IMR-90 (cell line): ENCODE measurements around the gene C5. TPM values are rescaled to one million over a fixed set of nuclear protein-coding genes. Genes with fewer than 3 reads are reported as not detected.

ENCODE experiments used
- ATAC-seq: fragments of 200-7000 bp; cut with Tn5 transposase; 2 replicates; pipeline ENCODE4 v1.9.1; 2020; ENCODE audit warnings: low read depth, mild to moderate bottlenecking, moderate library complexity
- BruUV-seq: library from RNA; stranded (reverse); fragments of 400-500 nt; replicated peaks from 2 replicates; lab custom pipeline; 2021; lab: Mats Ljungman, UMichigan
- CTCF ChIA-PET: fragments of 300-600 bp; formaldehyde crosslinking; extraction: SDS; loops from one replicate; lab custom pipeline; 2021; ENCODE audit warnings: antibody characterized with exemption; lab: Yijun Ruan, JAX
- POLR2A ChIA-PET: fragments of 300-600 bp; sonication (Branson Sonifier 250); formaldehyde crosslinking; loops from one replicate; lab custom pipeline; 2022; ENCODE audit warnings: antibody characterized with exemption; ENCODE audit not compliant: unreplicated experiment; lab: Charles Lee
- DNase-seq: peaks from one replicate; pipeline ENCODE4 v3.0.0; 2013
- H2AFZ ChIP-seq: replicated peaks from 2 replicates; pipeline ENCODE3; 2013; ENCODE audit warnings: low read length, mild to moderate bottlenecking; ENCODE audit not compliant: poor library complexity
- H2AK5ac ChIP-seq: 2 replicates; pipeline ENCODE4 v1.6.1; 2013; ENCODE audit warnings: low read depth, low read length, inconsistent platforms
- H2AK9ac ChIP-seq: replicated peaks from 2 replicates; pipeline ENCODE3; 2013; ENCODE audit warnings: mild to moderate bottlenecking, low read depth, low read length, moderate library complexity; ENCODE audit not compliant: poor library complexity
- H2BK120ac ChIP-seq: 2 replicates; pipeline ENCODE4 v1.6.1; 2013; ENCODE audit warnings: low read depth, low read length, inconsistent platforms
- H2BK15ac ChIP-seq: 3 replicates; pipeline ENCODE4 v1.6.1; 2013; ENCODE audit warnings: low read depth, low read length, inconsistent platforms
- H2BK20ac ChIP-seq: 2 replicates; pipeline ENCODE4 v1.6.1; 2013; ENCODE audit warnings: low read depth, mild to moderate bottlenecking, inconsistent platforms, low read length, moderate library complexity
- H2BK5ac ChIP-seq: 2 replicates; pipeline ENCODE4 v1.6.1; 2013; ENCODE audit warnings: mild to moderate bottlenecking, low read depth, low read length, inconsistent platforms; ENCODE audit not compliant: poor library complexity, severe bottlenecking
- H3K14ac ChIP-seq: replicated peaks from 2 replicates; pipeline ENCODE4 v1.6.1; 2013; ENCODE audit warnings: low read depth, low read length, inconsistent platforms
- H3K18ac ChIP-seq: 2 replicates; pipeline ENCODE4 v1.6.1; 2013; ENCODE audit warnings: low read depth, low read length, control low read depth
- H3K23ac ChIP-seq: 2 replicates; pipeline ENCODE4 v1.6.1; 2013; ENCODE audit warnings: low read depth, low read length, inconsistent platforms
- H3K27ac ChIP-seq: 2 replicates; pipeline ENCODE4 v1.5.1; 2013; ENCODE audit warnings: mild to moderate bottlenecking, control low read depth, low read length; ENCODE audit not compliant: insufficient read depth
- H3K27me3 ChIP-seq: 2 replicates; pipeline ENCODE4 v1.6.1; 2013; ENCODE audit warnings: low read length; ENCODE audit not compliant: control insufficient read depth, insufficient read depth
- H3K36me3 ChIP-seq: 2 replicates; pipeline ENCODE4 v1.6.1; 2013; ENCODE audit warnings: low read length, mixed read lengths; ENCODE audit not compliant: control insufficient read depth, insufficient read depth
- H3K4ac ChIP-seq: 2 replicates; pipeline ENCODE4 v1.6.1; 2013; ENCODE audit warnings: low read depth, low read length, inconsistent platforms
- H3K4me1 ChIP-seq: 2 replicates; pipeline ENCODE4 v1.6.1; 2013; ENCODE audit warnings: low read length, mixed read lengths; ENCODE audit not compliant: control insufficient read depth, insufficient read depth
- H3K4me2 ChIP-seq: 2 replicates; pipeline ENCODE4 v1.6.1; 2013; ENCODE audit warnings: low read depth, mild to moderate bottlenecking, control low read depth, low read length, moderate library complexity
- H3K4me3 ChIP-seq: 2 replicates; pipeline ENCODE4 v1.5.1; 2013; ENCODE audit warnings: low read depth, mild to moderate bottlenecking, control low read depth, low read length, moderate library complexity; ENCODE audit not compliant: insufficient read depth
- H3K56ac ChIP-seq: 2 replicates; pipeline ENCODE4 v1.6.1; 2013; ENCODE audit warnings: low read length, inconsistent platforms; ENCODE audit not compliant: insufficient read depth; ENCODE audit errors: extremely low read depth
- H3K79me1 ChIP-seq, 2 experiments: 2 replicates each; pipeline ENCODE4 v1.6.1; 2013; ENCODE audit warnings: low read length in 2 of 2, inconsistent platforms in 1 of 2, low read depth in 1 of 2
- H3K9ac ChIP-seq: 2 replicates; pipeline ENCODE4 v1.6.1; 2013; ENCODE audit warnings: low read depth, low read length, control low read depth
- H3K9me1 ChIP-seq: 2 replicates; pipeline ENCODE4 v1.6.1; 2013; ENCODE audit warnings: low read length, inconsistent platforms; ENCODE audit not compliant: insufficient read depth
- H3K9me3 ChIP-seq: 2 replicates; pipeline ENCODE4 v1.6.1; 2013; ENCODE audit warnings: low read length; ENCODE audit not compliant: control insufficient read depth, insufficient read depth
- H4K20me1 ChIP-seq: 2 replicates; pipeline ENCODE4 v1.6.1; 2013; ENCODE audit warnings: low read length, inconsistent platforms; ENCODE audit not compliant: insufficient read depth
- H4K5ac ChIP-seq: 2 replicates; pipeline ENCODE4 v1.6.1; 2013; ENCODE audit warnings: mild to moderate bottlenecking, low read depth, low read length, control low read depth
- H4K8ac ChIP-seq, 2 experiments: 2 replicates each; pipeline ENCODE4 v1.6.1; 2013; ENCODE audit warnings: low read depth in 2 of 2, low read length in 2 of 2, control low read depth in 1 of 2, inconsistent platforms in 1 of 2
- H4K91ac ChIP-seq: 2 replicates; pipeline ENCODE4 v1.6.1; 2013; ENCODE audit warnings: low read depth, low read length, inconsistent platforms; ENCODE audit not compliant: insufficient read depth
- MAZ ChIP-seq: IDR thresholded peaks from 2 replicates; pipeline ENCODE4 v1.6.1; 2012; ENCODE audit warnings: low read depth, mild to moderate bottlenecking, low read length, improper control_type of control experiment, moderate library complexity, borderline replicate concordance
- RAD21 ChIP-seq: IDR thresholded peaks from 2 replicates; pipeline ENCODE4 v1.6.1; 2012; ENCODE audit warnings: low read length, improper control_type of control experiment
- RFX5 ChIP-seq: IDR thresholded peaks from 2 replicates; pipeline ENCODE4 v1.8.0; 2012; ENCODE audit warnings: low read depth, mild to moderate bottlenecking, low read length, moderate library complexity
- WGBS, 2 experiments: methylation state at CpG; one replicate each; pipeline versions ENCODE4 v1.1.5 to v1.1.7; 2013; ENCODE audit warnings: missing lambda C conversion rate in 2 of 2; ENCODE audit not compliant: insufficient read length in 1 of 2; ENCODE audit errors: extremely low coverage in 2 of 2; 5-methylcytosine and 5-hydroxymethylcytosine counted together
- dilution Hi-C: fragments of 300-500 bp; cut with HindIII; formaldehyde crosslinking; loops from one replicate; pipeline ENCODE4 v1.14.3; 2018; ENCODE audit warnings: low sequenced_read_pairs; ENCODE audit not compliant: unreplicated experiment
- in situ Hi-C: fragments of 300-500 bp; cut with MboI; formaldehyde crosslinking; loops from 3 replicates; pipeline ENCODE4 v1.14.3; 2019; ENCODE audit warnings: low sequenced_read_pairs, inconsistent platforms, mixed read lengths
- intact Hi-C: fragments of 100-400 bp; cut with micrococcal nuclease; formaldehyde crosslinking; loops from 2 replicates; pipeline ENCODE4 v1.10.0; 2022
- polyA plus RNA-seq, 3 experiments: library from polyadenylated mRNA; depleted of rRNA; stranded (reverse); fragments of >200 nt; gene quantifications; 2 replicates each; pipeline ENCODE4 v1.2.3, GENCODE V29; 2012; ENCODE audit warnings: low replicate concordance in 1 of 3
- total RNA-seq: library from RNA; depleted of rRNA; stranded (reverse); fragments of >200 nt; gene quantifications from 2 replicates; pipeline ENCODE4 v1.2.3, GENCODE V29; 2012

The C5 gene
- total and polyA plus RNA-seq, 2 of the 4 experiments (the other 2 are of a cell fraction): 1.5 to 2.3 TPM

GRCh38 chr9:120998111-120998510 lies 52.0 kb downstream of the C5 start:
- no peak overlapping the region for H4K91ac ChIP-seq
- no CpG with 5 or more reads among the region's 2 CpGs for WGBS, 2 experiments
- H2BK20ac ChIP-seq: no peak overlapping the region
- H2BK120ac ChIP-seq: no peak overlapping the region
- CTCF ChIA-PET: interaction anchor here (2.0 kb wide), 1 partner anchor 62 kb away, joined by 9 read pairs; no protein-coding TSS in a partner anchor
- DNase-seq (no peak), ATAC-seq (no peak)
- H4K8ac ChIP-seq: no peak overlapping the region
- H3K27ac ChIP-seq: no peak overlapping the region
- H3K27me3 ChIP-seq: no peaks in the 10 kb centered on the region
- H3K79me1 ChIP-seq: no peaks in the 10 kb centered on the region
- dilution Hi-C loops: no loop called here
- H3K56ac ChIP-seq: no peak overlapping the region
- H3K23ac ChIP-seq: no peak overlapping the region
- H2BK15ac ChIP-seq: no peak overlapping the region
- no peak overlapping the region for H2AFZ ChIP-seq
- in situ Hi-C loops: loop anchor here (25.0 kb wide), 1 partner anchor 389 kb away; no protein-coding TSS in a partner anchor
- no peak overlapping the region for H2AK5ac ChIP-seq
- no peak overlapping the region for H3K4ac ChIP-seq
- BruUV-seq: no TSS peak
- H3K4me3 ChIP-seq: no peak overlapping the region
- POLR2A ChIA-PET: no interaction called here
- no peak overlapping the region for H3K18ac ChIP-seq
- H3K14ac ChIP-seq: no peak overlapping the region
- H3K9me3 ChIP-seq: no peaks in the 10 kb centered on the region
- no peak overlapping the region for H2AK9ac ChIP-seq
- no peak overlapping the region for H3K4me2 ChIP-seq
- no peaks in the 10 kb centered on the region for H3K9me1 ChIP-seq
- TF ChIP-seq MAZ (no peak), RFX5 (no peak), RAD21 (no peak)
- intact Hi-C loops: loop anchor here (10.0 kb wide), 1 partner anchor 407 kb away; no protein-coding TSS in a partner anchor
- H3K36me3 ChIP-seq: no peaks in the 10 kb centered on the region
- H4K20me1 ChIP-seq: no peaks in the 10 kb centered on the region
- no peak overlapping the region for H2BK5ac ChIP-seq
- no peaks in the 10 kb centered on the region for H3K4me1 ChIP-seq
- H3K9ac ChIP-seq: no peak overlapping the region
- H4K5ac ChIP-seq: no peak overlapping the region
